H1 (cell line): ENCODE results near the gene SCGB1A1. TPM values are rescaled to one million over a fixed set of nuclear protein-coding genes. Genes with fewer than 3 reads are reported as not detected.

Experiments used
- CTCF ChIA-PET: fragments of 300-600 bp; sonication (Branson Sonifier 250); formaldehyde crosslinking; loops from one replicate; lab custom pipeline; 2021; ENCODE audit not compliant: partially characterized antibody; lab: Charles Lee
- POLR2A ChIA-PET: fragments of 300-600 bp; sonication (Branson Sonifier 250); formaldehyde crosslinking; loops from one replicate; lab custom pipeline; 2021; ENCODE audit warnings: inconsistent platforms; ENCODE audit not compliant: partially characterized antibody; lab: Charles Lee
- DNase-seq, 2 experiments: peaks; one replicate each; pipeline versions ENCODE4 v3.0.0 to v3.0.0-alpha.2; 2010 to 2022; ENCODE audit warnings: low spot score in 2 of 2, low read depth in 1 of 2, mixed read lengths in 1 of 2
- FAIRE-seq: peaks from 2 replicates; lab custom pipeline; 2011; peaks lifted over from hg19 to GRCh38; lab: Jason Lieb, UNC
- H2AFZ ChIP-seq: 2 replicates; pipeline ENCODE4 v1.8.1; 2012; ENCODE audit warnings: low read length, inconsistent platforms
- H2AK5ac ChIP-seq: 2 replicates; pipeline ENCODE4 v1.6.1; 2013; ENCODE audit warnings: low read depth, low read length
- H2BK120ac ChIP-seq: replicated peaks from 2 replicates; pipeline ENCODE3; 2013; ENCODE audit warnings: low read depth, low read length, inconsistent platforms
- H2BK12ac ChIP-seq: 2 replicates; pipeline ENCODE4 v1.6.1; 2013; ENCODE audit warnings: low read depth, low read length
- H2BK15ac ChIP-seq: 2 replicates; pipeline ENCODE4 v1.6.1; 2013; ENCODE audit warnings: low read length
- H2BK20ac ChIP-seq: 2 replicates; pipeline ENCODE4 v1.6.1; 2013; ENCODE audit warnings: low read length
- H2BK5ac ChIP-seq: 2 replicates; pipeline ENCODE4 v1.6.1; 2013; ENCODE audit warnings: low read depth, low read length
- H3K14ac ChIP-seq: 2 replicates; pipeline ENCODE4 v1.6.1; 2013; ENCODE audit warnings: inconsistent platforms; ENCODE audit not compliant: insufficient read length
- H3K18ac ChIP-seq: 2 replicates; pipeline ENCODE4 v1.6.1; 2013; ENCODE audit warnings: low read length; ENCODE audit errors: extremely low read depth
- H3K23ac ChIP-seq: 2 replicates; pipeline ENCODE4 v1.6.1; 2013; ENCODE audit warnings: inconsistent platforms; ENCODE audit not compliant: insufficient read length
- H3K23me2 ChIP-seq: 2 replicates; pipeline ENCODE4 v1.6.1; 2013; ENCODE audit warnings: low read depth, low read length
- H3K27ac ChIP-seq: 2 replicates; pipeline ENCODE4 v1.6.1; 2011; ENCODE audit warnings: low read depth, low read length, inconsistent platforms
- H3K27me3 ChIP-seq, 4 experiments: replicated peaks in 1 of 4; 1 replicate in 1 of 4; 2 replicates in 3 of 4; pipeline versions ENCODE4 v1.6.1 to v1.8.1; 2011 to 2013; ENCODE audit warnings: low read length in 3 of 4, mild to moderate bottlenecking in 3 of 4, inconsistent platforms in 2 of 4, mixed read lengths in 2 of 4, moderate library complexity in 1 of 4; ENCODE audit not compliant: control insufficient read depth in 3 of 4, insufficient read depth in 3 of 4; ENCODE audit errors: extremely low read depth in 1 of 4
- H3K36me3 ChIP-seq, 4 experiments: 2 replicates each; pipeline versions ENCODE4 v1.6.1 to v1.8.1; 2011 to 2013; ENCODE audit warnings: mild to moderate bottlenecking in 4 of 4, low read length in 3 of 4, moderate library complexity in 2 of 4, control low read depth in 1 of 4, inconsistent platforms in 1 of 4; ENCODE audit not compliant: insufficient read depth in 4 of 4, control insufficient read depth in 2 of 4
- H3K4ac ChIP-seq: replicated peaks from 2 replicates; pipeline ENCODE3; 2013; ENCODE audit warnings: low read length, low read depth, mixed read lengths, inconsistent platforms; ENCODE audit not compliant: insufficient read length
- H3K4me1 ChIP-seq, 4 experiments: replicated peaks in 1 of 4; 1 replicate in 1 of 4; 2 replicates in 3 of 4; pipeline versions ENCODE4 v1.6.1 to v1.8.1; 2011 to 2013; ENCODE audit warnings: low read length in 3 of 4, inconsistent platforms in 2 of 4, mixed read lengths in 1 of 4; ENCODE audit not compliant: insufficient read depth in 4 of 4, control insufficient read depth in 3 of 4
- H3K4me2 ChIP-seq, 2 experiments: 2 replicates each; pipeline versions ENCODE4 v1.6.1 to v1.8.1; 2011 to 2013; ENCODE audit warnings: low read depth in 2 of 2, low read length in 2 of 2, control low read depth in 1 of 2, inconsistent platforms in 1 of 2, mild to moderate bottlenecking in 1 of 2; ENCODE audit not compliant: insufficient read depth in 1 of 2
- H3K4me3 ChIP-seq, 4 experiments: fragments of 200-600, 300-600 bp in 1 of 4; sonication (generic), shearing (Covaris generic), sonication (Bioruptor Twin) in 1 of 4; 2 replicates each; pipeline versions ENCODE4 v1.5.1 to v1.8.1; 2011 to 2016; ENCODE audit warnings: low read length in 4 of 4, low read depth in 3 of 4, control low read depth in 2 of 4, inconsistent platforms in 2 of 4, mild to moderate bottlenecking in 2 of 4, mixed read lengths in 1 of 4, moderate library complexity in 1 of 4; ENCODE audit not compliant: insufficient read depth in 2 of 4; ENCODE audit errors: extremely low read depth in 1 of 4
- H3K56ac ChIP-seq: replicated peaks from 2 replicates; pipeline ENCODE3; 2013; ENCODE audit warnings: low read depth, mild to moderate bottlenecking, mixed read lengths, low read length, inconsistent platforms; ENCODE audit not compliant: insufficient read length
- H3K79me1 ChIP-seq: 2 replicates; pipeline ENCODE4 v1.6.1; 2013; ENCODE audit warnings: low read depth, low read length, control low read depth
- H3K79me2 ChIP-seq, 2 experiments: 2 replicates each; pipeline versions ENCODE4 v1.6.1 to v1.8.1; 2012 to 2013; ENCODE audit warnings: low read length in 2 of 2, mild to moderate bottlenecking in 2 of 2, inconsistent platforms in 1 of 2; ENCODE audit not compliant: insufficient read depth in 2 of 2, control insufficient read depth in 1 of 2
- H3K9ac ChIP-seq, 4 experiments: replicated peaks in 1 of 4; 1 replicate in 1 of 4; 2 replicates in 3 of 4; pipeline versions ENCODE4 v1.6.1 to v1.8.1; 2011 to 2013; ENCODE audit warnings: low read depth in 3 of 4, low read length in 3 of 4, control low read depth in 2 of 4, mild to moderate bottlenecking in 2 of 4, moderate library complexity in 2 of 4, inconsistent platforms in 1 of 4; ENCODE audit errors: extremely low read depth in 1 of 4
- H3K9me3 ChIP-seq, 2 experiments: 2 replicates each; pipeline versions ENCODE4 v1.6.1 to v1.8.1; 2012 to 2013; ENCODE audit warnings: mild to moderate bottlenecking in 2 of 2, moderate library complexity in 2 of 2, control low read depth in 1 of 2, inconsistent platforms in 1 of 2, low read depth in 1 of 2, low read length in 1 of 2, mixed read lengths in 1 of 2; ENCODE audit not compliant: insufficient read depth in 2 of 2
- H4K20me1 ChIP-seq, 2 experiments: replicated peaks in 1 of 2; 2 replicates each; pipeline versions ENCODE3 to v1.8.1; 2011 to 2013; ENCODE audit warnings: inconsistent platforms in 2 of 2, low read length in 2 of 2, mild to moderate bottlenecking in 1 of 2; ENCODE audit not compliant: insufficient read depth in 2 of 2, control insufficient read depth in 1 of 2
- H4K5ac ChIP-seq: 2 replicates; pipeline ENCODE4 v1.6.1; 2013; ENCODE audit warnings: low read length, low read depth, mixed read lengths, inconsistent platforms; ENCODE audit not compliant: insufficient read length
- H4K8ac ChIP-seq: 2 replicates; pipeline ENCODE4 v1.8.0; 2013; ENCODE audit warnings: mild to moderate bottlenecking, moderate library complexity, low read length, inconsistent platforms; ENCODE audit not compliant: insufficient read depth; ENCODE audit errors: extremely low read depth
- H4K91ac ChIP-seq: replicated peaks from 2 replicates; pipeline ENCODE3; 2013; ENCODE audit warnings: low read length, mixed read lengths, inconsistent platforms; ENCODE audit not compliant: insufficient read length
- BRCA1 ChIP-seq: IDR thresholded peaks from 2 replicates; pipeline ENCODE4 v1.6.1; 2012; ENCODE audit warnings: low read depth, low read length, improper control_type of control experiment
- CHD2 ChIP-seq: IDR thresholded peaks from 2 replicates; pipeline ENCODE4 v1.6.1; 2012; ENCODE audit warnings: low read length, improper control_type of control experiment
- CREB1 ChIP-seq: IDR thresholded peaks from 2 replicates; pipeline ENCODE4 v1.6.1; 2012; ENCODE audit warnings: inconsistent platforms
- E2F6 ChIP-seq: IDR thresholded peaks from 2 replicates; pipeline ENCODE4 v1.6.1; 2012; ENCODE audit warnings: inconsistent platforms
- EP300 ChIP-seq, 2 experiments: IDR thresholded peaks; 1 replicate in 1 of 2; 2 replicates in 1 of 2; pipeline ENCODE4 v1.6.1; 2011 to 2012; ENCODE audit warnings: low read depth in 2 of 2, low read length in 2 of 2, mild to moderate bottlenecking in 2 of 2, borderline replicate concordance in 1 of 2, inconsistent platforms in 1 of 2, moderate library complexity in 1 of 2
- KDM1A ChIP-seq: fragments of 200-600, 300-600 bp; sonication (generic); IDR thresholded peaks from 2 replicates; pipeline ENCODE4 v1.7.1; 2016; ENCODE audit warnings: mild to moderate bottlenecking, low read length, borderline replicate concordance
- MAX ChIP-seq: IDR thresholded peaks from 2 replicates; pipeline ENCODE4 v1.6.1; 2012; ENCODE audit warnings: inconsistent platforms
- RFX5 ChIP-seq: IDR thresholded peaks from 2 replicates; pipeline ENCODE4 v1.6.1; 2011; ENCODE audit warnings: low read depth, low read length, improper control_type of control experiment, borderline replicate concordance
- SAP30 ChIP-seq: fragments of 300-600 bp; sonication (generic); IDR thresholded peaks from 2 replicates; pipeline ENCODE4 v1.7.1; 2012; ENCODE audit warnings: low read length, moderate library complexity, mild to moderate bottlenecking, inconsistent platforms; ENCODE audit not compliant: insufficient read depth, insufficient replicate concordance
- USF2 ChIP-seq: IDR thresholded peaks from 2 replicates; pipeline ENCODE4 v1.6.1; 2011; ENCODE audit warnings: low read length, improper control_type of control experiment
- YY1 ChIP-seq: IDR thresholded peaks from 2 replicates; pipeline ENCODE4 v1.6.1; 2011; ENCODE audit warnings: low read depth, mild to moderate bottlenecking, low read length
- WGBS, 2 experiments: shearing (Covaris generic) in 1 of 2; methylation state at CpG; one replicate each; pipeline versions ENCODE4 v1.1.6 to v1.1.7; 2013 to 2015; ENCODE audit warnings: low lambda C conversion rate in 2 of 2, mixed read lengths in 2 of 2, inconsistent platforms in 1 of 2, low coverage in 1 of 2, missing lambda C conversion rate in 1 of 2; ENCODE audit not compliant: insufficient replicate concordance in 2 of 2, insufficient coverage in 1 of 2, insufficient read length in 1 of 2; ENCODE audit errors: extremely low coverage in 1 of 2, missing lambda C conversion rate in 1 of 2; 5-methylcytosine and 5-hydroxymethylcytosine counted together
- polyA plus RNA-seq, 7 experiments: library from polyadenylated mRNA; depleted of rRNA in 3 of 7; stranded (reverse) in 5 of 7; unstranded in 2 of 7; fragments of >200 nt in 5 of 7; fragments of 200-250 nt in 2 of 7; gene quantifications; 1 replicate in 5 of 7; 2 replicates in 1 of 7; 4 replicates in 1 of 7; pipeline versions ENCODE4 v1.2.1 to v1.2.3, GENCODE V29; 2011 to 2013; ENCODE audit warnings: missing spikeins in 2 of 7, mixed read lengths in 2 of 7
- total RNA-seq: library from RNA; stranded (reverse); fragmentation: NEBNext Ultra II Directional; extraction: Animal tissue kit (Norgen Biotek cat#: 25700); gene quantifications from 2 replicates; pipeline ENCODE4 v1.2.1, GENCODE V29; 2021

SCGB1A1 gene
- total and polyA plus RNA-seq, 2 of the 8 experiments (the other 6 are each of a cell fraction or from before 2014, with no cell fraction given) = not detected

- CTCF ChIA-PET = interaction anchor here (1.1 to 9.8 kb wide), 6 partner anchors 17 to 133 kb away, joined by 3 to 165 read pairs (median 5); no protein-coding TSS in a partner anchor
- H3K4me3 ChIP-seq = no peak overlapping the region
- WGBS, 2 experiments = 89% methylated on average over 6 of the region's 6 CpGs; no CpG with 5 or more reads in 1 of the 2 experiments
- H2AK5ac ChIP-seq = no peak overlapping the region
- H3K27ac ChIP-seq = no peak overlapping the region
- no peak overlapping the region for H3K23ac ChIP-seq
- no peak overlapping the region for H4K91ac ChIP-seq
- no peak overlapping the region for H2BK5ac ChIP-seq
- no peaks in the 10 kb centered on the region for H3K36me3 ChIP-seq
- H3K4ac ChIP-seq = no peak overlapping the region
- no peak overlapping the region for H3K56ac ChIP-seq
- H3K14ac ChIP-seq = no peak overlapping the region
- H3K27me3 ChIP-seq = peaks cover 0 to 15% (median 10%) of the 10 kb centered on the region in 4 experiments; a peak in 6 of 7 replicates
- FAIRE-seq = no peak
- no peak overlapping the region for H2BK120ac ChIP-seq
- no peak overlapping the region for H2BK12ac ChIP-seq
- POLR2A ChIA-PET = interaction anchor here (0.7 to 1.4 kb wide), 3 partner anchors 8 to 124 kb away, joined by 3 read pairs; no protein-coding TSS in a partner anchor
- H3K4me1 ChIP-seq = 0 out of 7 replicates have a peak, but pooled peaks cover 0 to 2% (median 0%) of the 10 kb centered on the region in 4 experiments
- no peak overlapping the region for H3K9ac ChIP-seq
- no peak overlapping the region for H3K18ac ChIP-seq
- no peak overlapping the region for H2BK15ac ChIP-seq
- no peak overlapping the region for H2BK20ac ChIP-seq
- no peaks in the 10 kb centered on the region for H4K20me1 ChIP-seq
- H3K4me2 ChIP-seq = no peak overlapping the region
- no peak overlapping the region for H2AFZ ChIP-seq
- H3K23me2 ChIP-seq = no peaks in the 10 kb centered on the region
- no peak overlapping the region for H4K8ac ChIP-seq
- H3K79me1 ChIP-seq = no peaks in the 10 kb centered on the region
- H4K5ac ChIP-seq = no peak overlapping the region
- no peak for DNase-seq
- no peaks in the 10 kb centered on the region for H3K9me3 ChIP-seq
- H3K79me2 ChIP-seq = no peaks in the 10 kb centered on the region
- TF ChIP-seq MAX = no peak
- no peak for TF ChIP-seq SAP30
- TF ChIP-seq E2F6 = no peak
- TF ChIP-seq CREB1 = no peak
- no peak for TF ChIP-seq EP300 (IDR thresholded peaks at IDR 0.05; ENCODE audit: borderline replicate concordance in 1 of 2, low read depth in 2 of 2, low read length in 2 of 2)
- no peak for TF ChIP-seq YY1
- TF ChIP-seq BRCA1 = no peak
- no peak for TF ChIP-seq KDM1A
- no peak for TF ChIP-seq CHD2
- TF ChIP-seq USF2 = no peak
- no peak for TF ChIP-seq RFX5
Measured at GRCh38 chr11:62427630-62428233, 8.9 kb downstream of the SCGB1A1 start.
